SU-DHL-6 (cell line): ENCODE measurements around the gene SPINT2.
"Not testable (repeated sequence)": the region's sequence is repeated elsewhere in the genome, so short reads cannot be mapped to it uniquely, and the experiment has no call there.

Experiments used
- H2AFZ ChIP-seq: fragments of 200-600 bp; sonication (generic); 2 replicates; pipeline ENCODE4 v1.6.1; 2014; ENCODE audit warnings: low read depth, mild to moderate bottlenecking, moderate library complexity, mixed read lengths, antibody characterized with exemption, low read length; ENCODE audit not compliant: severe bottlenecking
- H3F3A ChIP-seq: fragments of 200-600 bp; shearing (Covaris generic); 2 replicates; pipeline ENCODE4 v1.6.0; 2016; ENCODE audit warnings: antibody characterized with exemption, mild to moderate bottlenecking; ENCODE audit not compliant: insufficient read depth
- H3K27ac ChIP-seq: fragments of 200-600 bp; sonication (generic); 2 replicates; pipeline ENCODE4 v1.5.1; 2016; ENCODE audit warnings: low read depth, mild to moderate bottlenecking, low read length, moderate library complexity, mixed read lengths
- H3K27me3 ChIP-seq: fragments of 200-600 bp; sonication (generic), shearing (Covaris generic); 2 replicates; pipeline ENCODE4 v1.6.0; 2014; ENCODE audit warnings: mild to moderate bottlenecking, low read length
- H3K36me3 ChIP-seq: fragments of 200-600 bp; sonication (generic); 2 replicates; pipeline ENCODE4 v1.6.1; 2014; ENCODE audit warnings: mild to moderate bottlenecking, low read length, mixed read lengths
- H3K4me2 ChIP-seq: fragments of 300-600, 200-600 bp; shearing (Covaris generic), sonication (generic); 2 replicates; pipeline ENCODE4 v1.6.0; 2014; ENCODE audit warnings: low read length, low read depth, mild to moderate bottlenecking; ENCODE audit not compliant: poor library complexity, severe bottlenecking
- H3K4me3 ChIP-seq: fragments of 200-600 bp; sonication (generic); 2 replicates; pipeline ENCODE4 v1.5.1; 2014; ENCODE audit warnings: antibody characterized with exemption, low read length, mild to moderate bottlenecking, mixed read lengths; ENCODE audit not compliant: insufficient read depth, poor library complexity, severe bottlenecking
- H3K79me2 ChIP-seq: fragments of 200-600 bp; sonication (generic); 2 replicates; pipeline ENCODE4 v1.6.1; 2014; ENCODE audit warnings: mild to moderate bottlenecking, low read length, moderate library complexity; ENCODE audit not compliant: insufficient read depth
- H3K9ac ChIP-seq: fragments of 200-600 bp; sonication (generic); 2 replicates; pipeline ENCODE4 v1.7.0; 2014; ENCODE audit warnings: mild to moderate bottlenecking, low read length
- H3K9me2 ChIP-seq: fragments of 200-600 bp; sonication (generic); replicated peaks from 2 replicates; pipeline ENCODE4 v1.6.1; 2014; ENCODE audit warnings: low read length; ENCODE audit not compliant: insufficient read depth
- H3K9me3 ChIP-seq: fragments of 200-600 bp; sonication (generic); 2 replicates; pipeline ENCODE4 v1.6.1; 2014; ENCODE audit warnings: low read length, mixed read lengths; ENCODE audit not compliant: insufficient read depth
- H4K20me1 ChIP-seq: fragments of 200-600 bp; sonication (generic); 2 replicates; pipeline ENCODE4 v1.6.1; 2014; ENCODE audit warnings: low read depth, mild to moderate bottlenecking, antibody characterized with exemption, low read length, moderate library complexity, mixed read lengths
- EZH2phosphoT487 ChIP-seq: fragments of 200-600 bp; sonication (generic), shearing (Covaris generic); conservative IDR thresholded peaks from 2 replicates; pipeline ENCODE4 v1.6.1; 2018; ENCODE audit warnings: mild to moderate bottlenecking, antibody characterized with exemption, low read length, moderate library complexity, mixed read lengths
- TF ChIP-seq, protein P1 (sequence below): fragments of 200-600 bp; sonication (generic); IDR thresholded peaks from one replicate; pipeline ENCODE4 v1.5.1; 2017; ENCODE audit warnings: antibody characterized with exemption, mild to moderate bottlenecking, low read length, moderate library complexity; ENCODE audit not compliant: insufficient read depth, poor library complexity, severe bottlenecking

SPINT2 gene

DNA sequence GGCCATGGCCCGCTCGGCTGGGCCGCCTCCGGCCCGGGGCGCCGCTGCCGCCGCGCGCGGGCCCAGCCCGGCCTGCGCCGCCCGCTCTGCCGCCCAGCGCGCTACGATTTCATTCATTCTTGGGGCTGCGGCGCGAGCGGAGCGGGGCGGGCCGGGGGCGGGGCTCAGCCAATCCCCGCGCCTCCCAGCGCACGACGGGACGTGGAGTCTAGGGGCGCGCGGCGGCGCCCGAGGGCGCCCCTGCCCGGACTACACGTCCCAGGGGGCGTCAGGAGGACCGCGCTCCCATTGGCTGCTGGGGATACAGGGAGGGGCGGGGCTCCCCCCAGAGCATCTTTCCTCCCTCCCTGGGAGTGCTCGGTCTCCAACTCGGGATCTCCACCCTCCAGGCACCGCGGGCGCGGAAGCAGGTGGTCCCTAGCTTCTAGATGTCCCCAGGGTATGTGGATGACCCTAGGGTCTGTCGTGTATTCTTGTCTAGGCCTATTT lies 34.7 kb upstream of the SPINT2 start:
- Histone ChIP-seq H2AFZ (peak overlapping the region; percentile 46), H3K9ac (peak overlapping the region; percentile 67), H3K9me2 (no peaks in the 10 kb centered on the region), H3K27me3 (no peaks in the 10 kb centered on the region; the same call in 1 of the 2 replicates), H3K4me2 (peak overlapping the region; percentile 90), H3K4me3 (peak overlapping the region; percentile 82), H3K27ac (no peak overlapping the region), H3K79me2 (no peaks in the 10 kb centered on the region), H3K36me3 (no peaks in the 10 kb centered on the region), H3F3A (0 out of 2 replicates have a peak, but pooled peaks cover 10% of the 10 kb centered on the region), H4K20me1 (no peaks in the 10 kb centered on the region), H3K9me3 (no peaks in the 10 kb centered on the region)
- no peak for TF ChIP-seq EZH2phosphoT487
- TF ChIP-seq, protein P1, sequence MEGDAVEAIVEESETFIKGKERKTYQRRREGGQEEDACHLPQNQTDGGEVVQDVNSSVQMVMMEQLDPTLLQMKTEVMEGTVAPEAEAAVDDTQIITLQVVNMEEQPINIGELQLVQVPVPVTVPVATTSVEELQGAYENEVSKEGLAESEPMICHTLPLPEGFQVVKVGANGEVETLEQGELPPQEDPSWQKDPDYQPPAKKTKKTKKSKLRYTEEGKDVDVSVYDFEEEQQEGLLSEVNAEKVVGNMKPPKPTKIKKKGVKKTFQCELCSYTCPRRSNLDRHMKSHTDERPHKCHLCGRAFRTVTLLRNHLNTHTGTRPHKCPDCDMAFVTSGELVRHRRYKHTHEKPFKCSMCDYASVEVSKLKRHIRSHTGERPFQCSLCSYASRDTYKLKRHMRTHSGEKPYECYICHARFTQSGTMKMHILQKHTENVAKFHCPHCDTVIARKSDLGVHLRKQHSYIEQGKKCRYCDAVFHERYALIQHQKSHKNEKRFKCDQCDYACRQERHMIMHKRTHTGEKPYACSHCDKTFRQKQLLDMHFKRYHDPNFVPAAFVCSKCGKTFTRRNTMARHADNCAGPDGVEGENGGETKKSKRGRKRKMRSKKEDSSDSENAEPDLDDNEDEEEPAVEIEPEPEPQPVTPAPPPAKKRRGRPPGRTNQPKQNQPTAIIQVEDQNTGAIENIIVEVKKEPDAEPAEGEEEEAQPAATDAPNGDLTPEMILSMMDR, result no peak

DNA sequence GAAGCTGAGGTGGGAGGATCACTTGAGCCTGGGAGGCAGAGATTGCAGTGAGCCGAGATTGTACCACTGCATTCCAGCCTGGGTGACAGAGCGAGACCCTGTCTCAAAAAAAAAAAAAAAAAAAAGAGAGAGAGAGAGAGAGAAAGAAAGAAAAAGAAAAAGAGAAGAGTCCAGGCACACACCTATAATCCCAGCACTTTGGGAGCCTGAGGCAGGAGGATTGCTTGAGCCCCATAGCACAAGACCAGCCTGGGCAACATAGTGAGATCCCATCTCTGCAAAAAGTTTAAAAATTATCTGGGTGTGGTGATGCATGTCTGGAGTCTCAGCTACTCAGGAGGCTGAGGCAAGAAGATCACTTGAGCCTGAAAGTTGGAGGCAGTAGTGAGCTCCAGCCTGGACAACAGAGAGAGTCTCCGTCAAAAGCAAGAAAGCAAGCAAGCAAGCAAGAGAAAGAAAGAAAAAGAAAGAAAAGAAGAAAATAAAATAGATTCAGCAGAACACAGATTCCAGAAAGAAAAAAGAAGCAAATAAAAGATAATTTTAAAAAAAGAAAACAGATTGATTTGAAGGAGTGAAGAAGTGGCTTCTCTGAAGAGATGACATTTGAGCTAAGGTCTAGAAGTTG lies 33.8 kb upstream of the SPINT2 start:
- not testable (repeated sequence) for H4K20me1 ChIP-seq, H3K79me2 ChIP-seq, H3K27me3 ChIP-seq, H3K9me3 ChIP-seq, H3K4me3 ChIP-seq, H3K36me3 ChIP-seq, H3K9ac ChIP-seq, H3K4me2 ChIP-seq, H3K27ac ChIP-seq, H2AFZ ChIP-seq, H3F3A ChIP-seq, H3K9me2 ChIP-seq

DNA sequence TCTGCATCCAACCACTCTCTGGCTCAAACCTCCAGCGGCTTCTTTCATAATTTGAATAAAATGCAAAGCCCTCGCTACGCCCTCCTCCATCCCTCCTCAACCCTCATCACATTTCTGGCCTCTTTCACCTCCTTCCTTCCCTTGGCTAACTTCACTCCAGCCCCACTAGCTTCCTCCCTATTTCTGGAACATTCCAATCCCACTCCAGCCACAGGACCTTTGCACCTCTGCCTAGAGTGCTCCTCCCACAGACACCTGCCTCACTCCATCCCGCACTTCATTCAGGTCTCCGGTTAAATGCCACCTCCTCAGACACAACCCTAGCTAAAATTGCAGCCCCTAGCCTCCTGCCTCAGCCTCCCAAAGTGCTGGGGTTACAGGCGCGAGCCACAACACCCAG lies 32.5 kb upstream of the SPINT2 start:
- TF ChIP-seq, protein P1, result no peak
- TF ChIP-seq EZH2phosphoT487, result no peak
- H3K27me3 ChIP-seq, result no peaks in the 10 kb centered on the region; the same call in 1 of the 2 replicates
- no peak overlapping the region for H3K4me2 ChIP-seq
- H3K9me3 ChIP-seq, result no peaks in the 10 kb centered on the region
- no peaks in the 10 kb centered on the region for H3K9me2 ChIP-seq
- no peak overlapping the region for H2AFZ ChIP-seq
- H3K9ac ChIP-seq, result no peak overlapping the region
- no peaks in the 10 kb centered on the region for H3K36me3 ChIP-seq
- 0 out of 2 replicates have a peak, but pooled peaks cover 10% of the 10 kb centered on the region for H3F3A ChIP-seq
- no peak overlapping the region for H3K4me3 ChIP-seq
- no peaks in the 10 kb centered on the region for H4K20me1 ChIP-seq
- no peak overlapping the region for H3K27ac ChIP-seq
- H3K79me2 ChIP-seq, result no peaks in the 10 kb centered on the region

DNA sequence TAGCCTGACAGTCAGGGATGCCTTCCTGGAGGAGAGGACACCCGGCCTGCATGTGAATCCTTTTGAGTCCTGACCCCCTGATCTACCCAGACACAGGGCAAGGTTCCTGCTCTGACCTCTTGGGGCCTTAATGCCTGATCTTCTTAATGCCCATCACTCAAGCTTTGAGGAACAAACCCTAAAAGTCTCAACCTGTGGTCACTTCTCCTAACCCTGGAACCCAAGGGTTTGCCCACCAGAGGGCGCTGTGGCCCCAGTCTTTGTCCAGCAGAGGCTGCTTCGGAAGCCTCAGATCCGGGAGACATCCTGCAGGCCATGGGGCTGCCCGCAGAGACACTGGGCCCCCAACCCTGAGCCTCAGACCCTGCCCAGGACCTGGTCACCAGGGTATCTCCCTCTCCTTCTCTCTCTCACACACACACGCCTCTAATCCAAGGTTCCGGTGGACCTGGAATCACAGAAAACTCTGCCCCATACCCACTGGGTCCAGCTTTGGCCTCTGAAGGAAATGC lies 30.6 kb upstream of the SPINT2 start:
- H3K36me3 ChIP-seq, result no peaks in the 10 kb centered on the region
- H3K4me2 ChIP-seq, result no peak overlapping the region
- no peak overlapping the region for H3K27ac ChIP-seq
- no peaks in the 10 kb centered on the region for H3K79me2 ChIP-seq
- no peak overlapping the region for H3K4me3 ChIP-seq
- no peak for TF ChIP-seq EZH2phosphoT487
- TF ChIP-seq, protein P1, result peak; percentile 66
- no peaks in the 10 kb centered on the region for H4K20me1 ChIP-seq
- no peaks in the 10 kb centered on the region for H3K27me3 ChIP-seq
- no peaks in the 10 kb centered on the region for H3K9me2 ChIP-seq
- H2AFZ ChIP-seq, result no peak overlapping the region
- H3K9me3 ChIP-seq, result no peaks in the 10 kb centered on the region
- H3F3A ChIP-seq, result 0 out of 2 replicates have a peak, but pooled peaks cover 7% of the 10 kb centered on the region
- H3K9ac ChIP-seq, result no peak overlapping the region
